Brain microvascular endothelial cell (primary cell): Measurements from ENCODE around the gene SYVN1.

Experiments
- DNase-seq: peaks from one replicate; pipeline ENCODE4 v3.0.0-alpha.2; 2020
- H3K27ac ChIP-seq: fragments of 250-450 bp; sonication (Bioruptor Pico); 2 replicates; pipeline ENCODE4 v1.5.1; 2020; ENCODE audit warnings: mild to moderate bottlenecking, moderate library complexity
- H3K27me3 ChIP-seq: fragments of 250-450 bp; sonication (Bioruptor Pico); replicated peaks from 2 replicates; pipeline ENCODE4 v1.5.1; 2020; ENCODE audit warnings: mild to moderate bottlenecking
- H3K36me3 ChIP-seq: fragments of 250-450 bp; sonication (Bioruptor Pico); replicated peaks from 2 replicates; pipeline ENCODE4 v1.5.1; 2020; ENCODE audit warnings: mild to moderate bottlenecking
- H3K4me3 ChIP-seq: 2 replicates; pipeline ENCODE4 v1.5.1; 2011; ENCODE audit warnings: low read depth, mild to moderate bottlenecking, control low read depth, low read length, moderate library complexity
- CTCF ChIP-seq: IDR thresholded peaks from 2 replicates; pipeline ENCODE4 v1.5.1; 2011; ENCODE audit warnings: low read depth, mild to moderate bottlenecking, moderate library complexity, low read length, control low read depth, inconsistent platforms; ENCODE audit errors: missing control alignments
- in situ Hi-C: cut with HindIII; loops from 2 replicates; pipeline ENCODE4 v1.10.0; 2017; ENCODE audit warnings: low sequenced_read_pairs, low pct_ligation_motif_present

The SYVN1 gene

DNA sequence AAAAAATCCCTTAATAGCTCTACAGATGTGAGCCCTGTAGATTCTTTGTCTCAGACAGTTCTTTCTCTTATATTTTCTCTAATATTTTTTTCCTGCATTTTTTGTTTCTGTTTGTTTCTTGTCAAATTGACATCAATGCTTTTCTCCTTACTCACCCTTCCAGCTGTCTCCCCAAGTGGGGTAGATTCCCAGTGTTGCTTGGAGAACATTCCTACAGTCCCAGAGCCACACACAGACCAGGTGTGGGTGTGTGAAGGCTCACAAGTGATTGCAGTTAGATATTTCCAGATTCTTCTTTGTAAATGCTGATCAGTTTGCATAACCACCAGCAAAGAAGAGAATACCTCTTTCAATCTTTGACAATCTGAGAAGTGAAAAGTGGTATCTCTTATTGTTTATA lies 30.8 kb downstream of the SYVN1 start:
- in situ Hi-C loops: no loop called here
- no peak for TF ChIP-seq CTCF
- no peaks in the 10 kb centered on the region for H3K27me3 ChIP-seq
- no peaks in the 10 kb centered on the region for H3K36me3 ChIP-seq
- no peak overlapping the region for H3K4me3 ChIP-seq
- DNase-seq: no peak
- no peak overlapping the region for H3K27ac ChIP-seq

- no peak for TF ChIP-seq CTCF
- no peak for DNase-seq
- H3K36me3 ChIP-seq: no peaks in the 10 kb centered on the region
- in situ Hi-C loops: no loop called here
- no peak overlapping the region for H3K4me3 ChIP-seq
- H3K27me3 ChIP-seq: no peaks in the 10 kb centered on the region
- H3K27ac ChIP-seq: no peak overlapping the region
Observed at GRCh38 chr11:65102142-65103095, 31.9 kb downstream of the SYVN1 start.

DNA sequence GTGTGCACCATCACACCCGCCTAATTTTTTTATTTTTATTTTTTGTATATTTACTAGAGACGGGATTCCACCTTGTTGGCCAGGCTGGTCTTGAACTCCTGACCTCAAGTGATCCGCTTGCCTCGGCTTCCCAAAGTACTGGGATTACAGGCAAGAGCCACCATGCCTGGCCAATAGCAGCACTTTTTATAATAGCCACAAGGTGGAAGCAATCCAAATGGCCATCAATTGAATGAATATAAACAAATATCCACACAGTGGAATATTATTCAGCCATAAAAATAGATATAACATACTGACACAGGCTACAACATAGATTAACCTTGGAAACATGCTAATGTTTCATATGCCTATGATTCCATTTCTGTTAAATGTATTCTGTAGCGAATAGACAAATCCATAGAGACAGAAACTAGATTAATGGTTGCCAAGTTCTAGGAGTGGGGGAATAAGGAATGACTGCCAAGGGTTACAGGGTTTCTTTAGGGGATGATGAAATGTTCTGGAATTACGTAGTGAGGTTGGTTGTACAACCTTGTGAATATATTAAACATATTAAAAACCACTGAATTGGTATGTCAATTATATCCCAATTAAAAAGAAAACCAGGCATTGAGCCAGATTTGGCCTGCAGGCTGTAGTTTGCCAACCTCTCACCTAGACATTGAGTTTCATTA lies 33.5 kb downstream of the SYVN1 start:
- Histone ChIP-seq H3K27ac (no peak overlapping the region), H3K4me3 (no peak overlapping the region), H3K27me3 (no peaks in the 10 kb centered on the region), H3K36me3 (no peaks in the 10 kb centered on the region)
- no peak for DNase-seq
- in situ Hi-C loops: no loop called here
- peak; percentile 20 for TF ChIP-seq CTCF

DNA sequence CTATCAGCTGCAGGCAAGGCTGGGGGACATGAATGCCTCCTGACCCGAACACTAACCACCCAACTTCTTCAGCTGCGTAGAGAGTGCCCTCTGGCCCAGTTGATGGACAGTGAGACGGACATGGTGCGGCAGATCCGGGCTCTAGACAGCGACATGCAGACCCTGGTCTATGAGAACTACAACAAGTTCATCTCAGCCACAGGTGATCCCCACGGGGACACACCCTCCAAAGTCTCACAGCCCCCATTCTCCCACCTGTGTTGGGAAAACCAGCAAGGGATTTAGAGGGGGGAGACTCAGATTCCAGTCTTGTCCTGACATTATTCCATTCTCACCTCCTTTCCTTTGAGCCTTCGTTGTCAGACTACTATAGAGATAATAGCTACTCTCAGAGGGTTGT lies 37.4 kb downstream of the SYVN1 start:
- DNase-seq: no peak
- no peak overlapping the region for H3K27ac ChIP-seq
- in situ Hi-C loops: no loop called here
- no peaks in the 10 kb centered on the region for H3K36me3 ChIP-seq
- H3K27me3 ChIP-seq: no peaks in the 10 kb centered on the region
- H3K4me3 ChIP-seq: peak overlapping the region; percentile 79
- no peak for TF ChIP-seq CTCF

- no peaks in the 10 kb centered on the region for H3K27me3 ChIP-seq
- no peaks in the 10 kb centered on the region for H3K36me3 ChIP-seq
- peak within 1 kb of the TSS; percentile 51 for H3K27ac ChIP-seq
- TF ChIP-seq CTCF: no peak
- peak; percentile 87 for DNase-seq
- peak within 1 kb of the TSS; percentile 79 for H3K4me3 ChIP-seq
- in situ Hi-C loops: no loop called here
Observed at GRCh38 chr11:65095974-65096806, 38.1 kb downstream of the SYVN1 start, which contains the start of gene VPS51. VPS51 (plus strand) TSS chr11:65096214; CDS start chr11:65096251, 37 bp downstream.
